Measurements from ENCODE around the gene SMIM22. TPM values are rescaled to one million over a fixed set of nuclear protein-coding genes. Genes with fewer than 3 reads are reported as not detected.

Gene SMIM22
- total RNA-seq, 4 donors from 2014 or later, result 4.6 TPM; not detected in 3

DNA sequence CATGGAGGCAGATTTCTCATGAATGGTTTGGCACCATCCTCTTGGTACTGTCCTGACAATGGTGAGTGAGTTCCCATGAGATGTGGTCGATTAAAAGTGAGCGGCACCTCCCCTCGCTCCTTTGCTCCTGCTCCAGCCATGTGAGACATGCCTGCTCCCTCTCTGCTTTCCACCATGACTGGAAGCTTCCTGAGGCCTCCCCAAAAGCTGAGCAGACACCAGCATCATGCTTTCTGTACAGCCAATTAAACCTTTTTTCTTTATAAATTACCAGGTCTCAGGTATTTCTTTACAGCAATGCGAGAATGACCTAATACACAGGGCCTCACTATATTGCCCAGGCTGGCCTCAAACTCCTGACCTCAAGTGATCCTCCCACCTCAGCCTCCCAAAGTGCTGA lies 40.3 kb upstream of the SMIM22 start:
- TF ChIP-seq CTCF (IDR thresholded peaks at IDR 0.05) (no peak), POLR2A (IDR thresholded peaks at IDR 0.05) (no peak)
- Histone ChIP-seq H3K4me3 (no peak overlapping the region), H3K4me1 (no peaks in the 10 kb centered on the region), H3K36me3 (no peaks in the 10 kb centered on the region), H3K27ac (no peak overlapping the region), H3K9me3 (no peaks in the 10 kb centered on the region), H3K27me3 (no peaks in the 10 kb centered on the region)
- intact Hi-C loops (cut with DNase I; ENCODE audit: low total_unique reads), result no loop called here
- no peak for DNase-seq

GRCh38 chr16:4755687-4756086 lies 39.5 kb upstream of the SMIM22 start:
- no peak for DNase-seq
- no peaks in the 10 kb centered on the region for H3K9me3 ChIP-seq
- no peaks in the 10 kb centered on the region for H3K4me1 ChIP-seq
- TF ChIP-seq POLR2A (IDR thresholded peaks at IDR 0.05) (no peak), CTCF (IDR thresholded peaks at IDR 0.05) (no peak)
- no peak overlapping the region for H3K4me3 ChIP-seq
- no peak overlapping the region for H3K27ac ChIP-seq
- intact Hi-C loops (cut with DNase I; ENCODE audit: low total_unique reads), result no loop called here
- H3K36me3 ChIP-seq, result no peaks in the 10 kb centered on the region
- no peaks in the 10 kb centered on the region for H3K27me3 ChIP-seq

DNA sequence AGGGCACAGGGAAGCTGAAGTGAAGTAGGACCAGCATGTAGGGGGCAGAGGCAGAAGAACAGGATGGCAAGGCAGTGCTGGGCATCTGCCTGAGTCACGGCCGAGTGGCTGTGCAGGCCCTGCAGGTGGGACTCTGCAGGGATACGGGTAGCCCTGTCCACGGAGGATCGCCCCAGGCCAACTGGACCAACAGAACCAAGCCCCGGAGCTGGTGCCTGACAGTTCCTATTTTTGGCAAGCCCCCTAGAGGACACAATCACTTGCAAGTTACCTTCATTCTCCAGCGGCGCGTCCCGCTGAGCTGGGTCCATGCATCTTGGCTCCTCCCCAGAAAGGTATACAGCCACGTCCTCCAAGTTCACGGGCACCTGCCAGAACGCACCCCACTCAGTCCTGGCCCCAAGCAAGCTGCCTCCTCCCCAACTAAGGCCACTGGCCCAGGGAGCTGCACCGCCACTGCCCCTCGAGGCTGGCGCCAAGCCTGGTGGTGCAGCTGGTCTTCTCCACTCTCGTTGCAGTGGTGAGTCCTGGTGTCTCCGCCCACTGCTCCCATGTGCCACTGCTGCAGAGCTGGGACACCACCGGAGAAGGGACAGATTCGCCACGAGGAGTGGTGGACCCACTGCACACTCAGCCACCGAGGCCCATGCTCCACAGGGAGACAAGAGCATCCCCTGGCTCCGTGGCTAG lies 34.8 kb upstream of the SMIM22 start:
- H3K27me3 ChIP-seq, result no peaks in the 10 kb centered on the region
- H3K4me3 ChIP-seq, result no peak overlapping the region
- DNase-seq, result no peak
- intact Hi-C loops (cut with DNase I; ENCODE audit: low total_unique reads), result no loop called here
- H3K27ac ChIP-seq, result no peak overlapping the region
- H3K4me1 ChIP-seq, result peaks cover 0 to 3% of the 10 kb centered on the region in 2 donors
- H3K9me3 ChIP-seq, result no peaks in the 10 kb centered on the region
- TF ChIP-seq CTCF (IDR thresholded peaks at IDR 0.05) (no peak), POLR2A (IDR thresholded peaks at IDR 0.05) (no peak)
- no peaks in the 10 kb centered on the region for H3K36me3 ChIP-seq

GRCh38 chr16:4762205-4762604 lies 33.0 kb upstream of the SMIM22 start:
- no peak overlapping the region for H3K4me3 ChIP-seq
- no peaks in the 10 kb centered on the region for H3K9me3 ChIP-seq
- intact Hi-C loops (cut with DNase I; ENCODE audit: low total_unique reads), result no loop called here
- no peaks in the 10 kb centered on the region for H3K27me3 ChIP-seq
- DNase-seq, result no peak
- H3K4me1 ChIP-seq, result peaks cover 0 to 7% of the 10 kb centered on the region in 2 donors
- TF ChIP-seq CTCF (IDR thresholded peaks at IDR 0.05) (no peak), POLR2A (IDR thresholded peaks at IDR 0.05) (no peak)
- no peaks in the 10 kb centered on the region for H3K36me3 ChIP-seq
- H3K27ac ChIP-seq, result no peak overlapping the region

GRCh38 chr16:4763791-4764190 lies 31.4 kb upstream of the SMIM22 start:
- intact Hi-C loops (cut with DNase I; ENCODE audit: low total_unique reads), result no loop called here
- TF ChIP-seq POLR2A (IDR thresholded peaks at IDR 0.05) (no peak), CTCF (IDR thresholded peaks at IDR 0.05) (no peak)

More at GRCh38 chr16:4763791-4764190, 31.4 kb upstream of the SMIM22 start:
- Histone ChIP-seq H3K4me1 (peaks cover 0 to 15% of the 10 kb centered on the region in 2 donors), H3K9me3 (no peaks in the 10 kb centered on the region), H3K36me3 (no peaks in the 10 kb centered on the region), H3K27ac (no peak overlapping the region), H3K27me3 (no peaks in the 10 kb centered on the region), H3K4me3 (no peak overlapping the region)
- no peak for DNase-seq
